ENCODE results near the gene SLC16A4. TPM values are rescaled to one million over a fixed set of nuclear protein-coding genes. Genes with fewer than 3 reads are reported as not detected.
"Not testable (repeated sequence)": the region's sequence is repeated elsewhere in the genome, so short reads cannot be mapped to it uniquely, and the experiment has no call there.

The SLC16A4 gene
- 17.0 and 30.9 TPM in 2 replicates for total RNA-seq (2012; rRNA removed)

DNA sequence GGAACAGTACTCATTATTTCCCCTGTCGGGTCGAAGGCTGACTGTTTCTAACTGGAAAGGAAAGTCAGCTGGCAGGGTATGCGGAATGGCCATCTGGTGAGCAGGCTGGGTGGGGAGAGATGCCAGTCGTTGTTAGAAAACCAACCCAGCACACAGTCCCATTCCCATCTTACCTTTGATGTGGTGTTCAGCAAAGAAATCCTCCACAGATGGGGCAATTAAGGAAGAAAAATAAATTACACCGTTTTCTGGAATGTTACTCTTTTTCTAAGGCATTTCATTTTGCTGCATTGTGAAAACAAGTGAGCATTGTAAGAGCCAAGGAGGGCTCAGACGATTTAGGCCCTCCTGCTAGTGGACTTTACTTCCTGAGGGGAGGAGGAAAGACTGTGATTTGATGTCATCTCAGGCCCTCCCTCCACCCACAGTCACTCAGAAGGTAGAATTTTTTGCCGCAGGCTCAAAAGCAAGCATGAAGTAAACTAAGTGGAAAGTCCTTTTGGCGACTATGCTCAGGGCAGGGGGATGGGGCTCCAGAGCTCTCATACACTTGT, at the start of gene SLC16A4:
Gene SLC16A4, minus strand, starts transcription at position 335 of the 554 bp plus-strand sequence. CDS start 1,703 bp downstream, outside the sequence.
- Histone ChIP-seq H3K36me3 (ENCODE audit: insufficient read depth, low read length) (no peaks in the 10 kb centered on the region), H3K9ac (ENCODE audit: low read depth, low read length) (peak within 1 kb of the TSS; percentile 37), H3K4me2 (ENCODE audit: low read length) (peak within 1 kb of the TSS; percentile 67), H3K9me3 (replicated peaks; ENCODE audit: low read length) (no peaks in the 10 kb centered on the region), H3K4me1 (ENCODE audit: control insufficient read depth, insufficient read depth, low read length) (peaks cover 37% of the 10 kb centered on the region), H3K4me3 (ENCODE audit: low read length) (peak within 1 kb of the TSS; percentile 41), H3K27me3 (ENCODE audit: control insufficient read depth, insufficient read depth, low read length) (no peaks in the 10 kb centered on the region)

DNA sequence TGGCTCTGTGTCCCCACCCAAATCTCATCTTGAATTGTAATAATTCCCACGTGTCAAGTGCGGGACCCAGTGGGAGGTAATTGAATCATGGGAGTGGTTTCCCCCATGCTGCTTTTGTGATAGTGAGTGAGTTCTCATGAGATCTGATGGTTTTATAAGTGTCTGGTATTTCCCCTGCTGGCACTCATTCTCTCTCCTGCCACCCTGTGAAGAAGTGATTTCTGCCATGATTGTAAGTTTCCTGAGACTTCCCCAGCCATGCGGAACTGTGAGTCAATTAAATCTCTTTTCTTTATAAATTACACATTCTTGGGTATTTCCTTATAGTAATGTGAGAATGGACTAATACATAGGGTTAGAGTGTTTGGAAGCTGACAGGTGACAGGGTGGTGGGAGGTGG, 49.0 kb upstream of the SLC16A4 start:
- H3K9ac ChIP-seq (ENCODE audit: low read depth, low read length); H3K36me3 ChIP-seq (ENCODE audit: insufficient read depth, low read length); H3K4me1 ChIP-seq (ENCODE audit: control insufficient read depth, insufficient read depth, low read length); H3K4me2 ChIP-seq (ENCODE audit: low read length); H3K9me3 ChIP-seq (replicated peaks; ENCODE audit: low read length); H3K4me3 ChIP-seq (ENCODE audit: low read length): not testable (repeated sequence)
- peaks cover 54% of the 10 kb centered on the region for H3K27me3 ChIP-seq (ENCODE audit: control insufficient read depth, insufficient read depth, low read length)

DNA sequence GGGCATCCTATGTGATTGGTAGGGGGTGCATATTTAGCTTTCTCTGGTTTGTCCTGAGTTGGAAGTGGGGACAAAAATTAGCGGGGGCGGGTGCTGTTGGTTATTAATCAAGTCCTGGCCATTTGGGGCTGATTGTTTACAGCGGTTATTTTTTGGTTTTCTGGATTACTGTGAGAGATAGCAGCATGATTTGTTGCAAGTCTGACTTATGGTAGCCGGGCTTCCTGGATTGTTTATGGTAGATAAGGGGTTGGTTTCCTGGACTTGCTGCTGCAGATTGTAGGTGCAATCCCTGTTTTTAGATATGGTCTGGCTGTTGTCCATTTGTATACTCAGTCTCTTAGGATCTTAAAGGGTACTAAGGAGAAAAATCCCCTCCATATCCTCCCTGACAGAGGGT, 48.1 kb upstream of the SLC16A4 start:
- Histone ChIP-seq H3K4me2 (ENCODE audit: low read length) (no peak overlapping the region), H3K4me1 (ENCODE audit: control insufficient read depth, insufficient read depth, low read length) (no peaks in the 10 kb centered on the region), H3K9ac (ENCODE audit: low read depth, low read length) (no peak overlapping the region), H3K9me3 (replicated peaks; ENCODE audit: low read length) (no peaks in the 10 kb centered on the region), H3K4me3 (ENCODE audit: low read length) (no peak overlapping the region), H3K27me3 (ENCODE audit: control insufficient read depth, insufficient read depth, low read length) (peaks cover 58% of the 10 kb centered on the region), H3K36me3 (ENCODE audit: insufficient read depth, low read length) (no peaks in the 10 kb centered on the region)

DNA sequence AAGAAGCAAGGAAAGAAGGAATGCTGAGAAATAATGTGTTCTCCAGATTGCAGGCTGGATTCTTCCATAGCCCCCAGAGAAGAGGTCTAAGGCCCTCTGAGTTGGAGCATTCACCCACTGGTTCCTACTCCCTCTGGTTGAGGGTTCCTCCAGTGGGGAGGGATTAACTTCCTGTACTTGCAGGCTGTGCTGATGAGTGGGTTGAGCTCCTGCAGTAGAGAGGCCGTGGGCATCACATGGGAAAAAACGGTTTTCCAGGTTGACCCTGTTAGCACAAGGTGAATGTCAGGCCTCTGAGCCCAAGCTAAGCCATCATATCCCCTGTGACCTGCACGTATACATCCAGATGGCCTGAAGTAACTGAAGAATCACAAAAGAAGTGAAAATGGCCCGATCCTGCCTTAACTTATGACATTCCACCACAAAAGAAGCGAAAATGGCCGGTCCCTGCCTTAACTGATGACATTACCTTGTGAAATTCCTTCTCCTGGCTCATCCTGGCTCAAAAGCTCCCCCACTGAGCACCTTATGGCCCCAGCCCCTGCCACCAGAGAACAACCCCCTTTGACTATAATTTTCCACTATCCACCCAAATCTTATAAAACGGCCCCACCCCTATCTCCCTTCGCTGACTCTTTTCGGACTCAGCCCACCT, 46.9 kb upstream of the SLC16A4 start:
- H3K4me3 ChIP-seq (ENCODE audit: low read length); H3K9ac ChIP-seq (ENCODE audit: low read depth, low read length); H3K36me3 ChIP-seq (ENCODE audit: insufficient read depth, low read length); H3K9me3 ChIP-seq (replicated peaks; ENCODE audit: low read length); H3K4me2 ChIP-seq (ENCODE audit: low read length); H3K4me1 ChIP-seq (ENCODE audit: control insufficient read depth, insufficient read depth, low read length): not testable (repeated sequence)
- peaks cover 66% of the 10 kb centered on the region for H3K27me3 ChIP-seq (ENCODE audit: control insufficient read depth, insufficient read depth, low read length)

DNA sequence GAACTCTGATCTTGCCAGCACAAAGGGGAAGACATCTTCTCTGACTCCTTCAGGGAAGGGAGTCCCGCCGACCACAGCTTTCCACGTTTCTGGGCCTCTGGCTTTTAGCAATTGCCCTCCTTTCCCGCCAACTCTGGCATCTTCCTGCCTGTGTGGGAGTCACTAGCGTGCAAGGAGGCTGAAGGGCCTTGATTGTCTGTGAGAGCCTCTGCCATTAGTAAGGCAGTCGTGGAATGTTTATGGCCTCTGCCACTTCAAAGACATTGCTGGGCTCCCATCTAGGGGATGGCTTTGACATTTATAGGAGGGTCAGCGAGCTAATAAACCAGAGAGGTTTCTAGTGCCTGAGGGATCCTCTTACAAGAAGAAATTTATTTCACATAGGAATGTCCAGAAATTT, 45.8 kb upstream of the SLC16A4 start:
- Histone ChIP-seq H3K4me2 (ENCODE audit: low read length) (no peak overlapping the region), H3K27me3 (ENCODE audit: control insufficient read depth, insufficient read depth, low read length) (peaks cover 61% of the 10 kb centered on the region), H3K4me1 (ENCODE audit: control insufficient read depth, insufficient read depth, low read length) (no peaks in the 10 kb centered on the region), H3K4me3 (ENCODE audit: low read length) (no peak overlapping the region), H3K9me3 (replicated peaks; ENCODE audit: low read length) (no peaks in the 10 kb centered on the region), H3K36me3 (ENCODE audit: insufficient read depth, low read length) (no peaks in the 10 kb centered on the region), H3K9ac (ENCODE audit: low read depth, low read length) (no peak overlapping the region)

DNA sequence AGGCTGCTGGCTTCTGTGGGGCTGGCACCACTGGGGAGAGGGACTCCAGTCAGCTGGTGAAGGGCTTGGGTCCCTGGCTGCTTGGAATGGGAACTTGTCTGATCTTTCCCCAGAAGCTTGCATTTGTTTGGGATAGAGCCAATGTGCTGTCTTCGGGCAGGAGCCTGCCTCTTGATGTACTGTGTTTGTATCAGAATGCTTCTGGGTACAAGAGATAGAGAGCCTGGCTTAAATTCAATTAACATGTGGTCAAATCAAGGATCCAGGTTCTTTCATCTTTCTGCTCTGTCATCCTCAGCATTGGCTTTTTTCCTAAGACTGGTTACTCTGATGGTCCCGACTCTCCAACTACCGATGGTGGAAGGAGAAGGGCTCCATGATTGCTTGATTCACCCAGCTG, 44.1 kb upstream of the SLC16A4 start:
- Histone ChIP-seq H3K9me3 (replicated peaks; ENCODE audit: low read length) (no peaks in the 10 kb centered on the region), H3K27me3 (ENCODE audit: control insufficient read depth, insufficient read depth, low read length) (peaks cover 78% of the 10 kb centered on the region), H3K4me1 (ENCODE audit: control insufficient read depth, insufficient read depth, low read length) (no peaks in the 10 kb centered on the region), H3K36me3 (ENCODE audit: insufficient read depth, low read length) (no peaks in the 10 kb centered on the region), H3K4me2 (ENCODE audit: low read length) (no peak overlapping the region), H3K4me3 (ENCODE audit: low read length) (no peak overlapping the region), H3K9ac (ENCODE audit: low read depth, low read length) (no peak overlapping the region)

DNA sequence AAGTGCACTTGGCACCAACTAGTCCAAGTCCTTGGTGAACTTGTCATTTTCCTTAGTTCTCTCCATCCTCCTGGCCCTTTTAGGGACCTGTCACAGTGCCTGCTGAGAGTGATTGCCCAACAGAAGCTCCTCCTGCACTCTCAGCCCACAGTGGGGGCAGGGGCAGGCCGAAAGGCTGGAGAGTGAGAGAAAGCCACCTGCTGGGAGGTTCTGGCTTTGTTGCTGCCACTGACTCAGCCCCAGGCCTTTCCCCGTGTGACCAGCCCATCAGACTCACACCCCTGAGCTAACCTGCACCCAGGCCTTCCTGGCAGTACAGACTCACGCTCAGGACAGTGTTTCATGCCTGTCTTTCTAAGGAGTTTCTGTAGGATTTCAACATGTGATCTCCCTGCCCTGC, 43.0 kb upstream of the SLC16A4 start:
- Histone ChIP-seq H3K4me1 (ENCODE audit: control insufficient read depth, insufficient read depth, low read length) (no peaks in the 10 kb centered on the region), H3K36me3 (ENCODE audit: insufficient read depth, low read length) (no peaks in the 10 kb centered on the region), H3K27me3 (ENCODE audit: control insufficient read depth, insufficient read depth, low read length) (peaks cover 77% of the 10 kb centered on the region), H3K4me2 (ENCODE audit: low read length) (no peak overlapping the region), H3K9ac (ENCODE audit: low read depth, low read length) (no peak overlapping the region), H3K4me3 (ENCODE audit: low read length) (no peak overlapping the region), H3K9me3 (replicated peaks; ENCODE audit: low read length) (no peaks in the 10 kb centered on the region)

DNA sequence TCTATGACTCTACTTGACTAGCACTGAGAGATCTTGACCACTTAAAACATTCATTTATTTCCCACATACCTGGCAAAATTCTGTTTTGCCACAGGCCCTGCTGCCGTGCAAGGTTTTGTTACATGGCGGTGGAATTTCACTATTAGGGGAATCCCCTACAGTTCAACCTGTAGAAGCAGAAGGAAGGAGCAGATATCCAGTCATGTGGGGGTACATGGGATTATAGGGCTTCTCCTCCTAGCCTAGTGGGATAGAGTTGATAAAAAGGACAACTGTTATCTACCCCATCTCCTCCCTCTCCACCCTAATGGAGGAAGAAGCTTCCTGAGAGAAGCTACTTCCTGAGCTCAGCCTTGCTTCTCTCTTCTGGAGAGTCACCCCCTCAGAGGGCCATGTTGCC, 42.4 kb upstream of the SLC16A4 start:
- H3K27me3 ChIP-seq (ENCODE audit: control insufficient read depth, insufficient read depth, low read length), result peaks cover 74% of the 10 kb centered on the region
- no peaks in the 10 kb centered on the region for H3K9me3 ChIP-seq (replicated peaks; ENCODE audit: low read length)
- H3K4me2 ChIP-seq (ENCODE audit: low read length), result no peak overlapping the region
- H3K4me3 ChIP-seq (ENCODE audit: low read length), result no peak overlapping the region
- H3K9ac ChIP-seq (ENCODE audit: low read depth, low read length), result no peak overlapping the region
- H3K4me1 ChIP-seq (ENCODE audit: control insufficient read depth, insufficient read depth, low read length), result no peaks in the 10 kb centered on the region
- H3K36me3 ChIP-seq (ENCODE audit: insufficient read depth, low read length), result no peaks in the 10 kb centered on the region

DNA sequence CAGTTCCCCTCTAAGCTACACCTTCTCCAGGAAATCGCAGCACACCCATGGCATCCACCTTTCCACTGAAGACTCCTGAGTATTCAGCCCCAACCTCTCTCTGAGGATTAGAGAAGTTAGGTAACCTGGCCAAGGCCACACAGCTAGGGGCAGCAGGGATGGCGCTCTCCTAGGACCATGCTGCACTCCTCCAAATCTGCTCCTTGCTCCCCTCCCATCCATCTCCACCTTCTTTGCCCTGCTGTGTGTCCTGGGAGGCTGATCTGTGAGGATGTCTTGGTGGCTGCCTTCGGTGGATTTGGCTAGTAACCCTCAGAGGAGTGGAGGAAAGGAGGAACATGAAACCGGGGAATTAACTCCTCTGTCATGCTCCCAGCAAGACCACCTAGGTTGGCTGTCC, 40.1 kb upstream of the SLC16A4 start:
- H3K4me1 ChIP-seq (ENCODE audit: control insufficient read depth, insufficient read depth, low read length), result peaks cover under 1% of the 10 kb centered on the region
- no peaks in the 10 kb centered on the region for H3K36me3 ChIP-seq (ENCODE audit: insufficient read depth, low read length)
- H3K4me2 ChIP-seq (ENCODE audit: low read length), result no peak overlapping the region
- H3K9ac ChIP-seq (ENCODE audit: low read depth, low read length), result no peak overlapping the region
- no peak overlapping the region for H3K4me3 ChIP-seq (ENCODE audit: low read length)
- no peaks in the 10 kb centered on the region for H3K9me3 ChIP-seq (replicated peaks; ENCODE audit: low read length)
- peaks cover 74% of the 10 kb centered on the region for H3K27me3 ChIP-seq (ENCODE audit: control insufficient read depth, insufficient read depth, low read length)

DNA sequence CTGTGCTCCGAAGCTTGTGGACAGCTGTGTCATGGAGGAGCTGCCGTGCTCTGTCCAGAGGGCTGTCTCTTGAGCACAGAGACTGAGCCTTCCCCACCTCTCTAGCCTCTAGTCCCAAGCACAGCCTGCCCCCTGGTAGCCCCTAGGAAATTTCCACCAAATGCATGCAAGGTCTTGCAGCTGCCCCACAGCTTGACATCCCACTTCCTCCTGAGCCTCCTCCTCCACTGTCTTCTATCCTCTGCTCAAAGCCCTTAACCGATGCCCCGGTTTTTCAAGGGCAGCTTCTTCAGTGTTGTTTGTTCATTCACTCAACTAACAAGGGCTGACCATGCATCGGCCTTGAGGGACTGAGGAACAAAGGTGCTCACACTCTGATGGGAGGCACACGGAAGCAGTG, 39.5 kb upstream of the SLC16A4 start:
- Histone ChIP-seq H3K9me3 (replicated peaks; ENCODE audit: low read length) (no peaks in the 10 kb centered on the region), H3K4me2 (ENCODE audit: low read length) (no peak overlapping the region), H3K4me3 (ENCODE audit: low read length) (no peak overlapping the region), H3K27me3 (ENCODE audit: control insufficient read depth, insufficient read depth, low read length) (peaks cover 74% of the 10 kb centered on the region), H3K4me1 (ENCODE audit: control insufficient read depth, insufficient read depth, low read length) (peaks cover 2% of the 10 kb centered on the region), H3K9ac (ENCODE audit: low read depth, low read length) (no peak overlapping the region), H3K36me3 (ENCODE audit: insufficient read depth, low read length) (no peaks in the 10 kb centered on the region)

DNA sequence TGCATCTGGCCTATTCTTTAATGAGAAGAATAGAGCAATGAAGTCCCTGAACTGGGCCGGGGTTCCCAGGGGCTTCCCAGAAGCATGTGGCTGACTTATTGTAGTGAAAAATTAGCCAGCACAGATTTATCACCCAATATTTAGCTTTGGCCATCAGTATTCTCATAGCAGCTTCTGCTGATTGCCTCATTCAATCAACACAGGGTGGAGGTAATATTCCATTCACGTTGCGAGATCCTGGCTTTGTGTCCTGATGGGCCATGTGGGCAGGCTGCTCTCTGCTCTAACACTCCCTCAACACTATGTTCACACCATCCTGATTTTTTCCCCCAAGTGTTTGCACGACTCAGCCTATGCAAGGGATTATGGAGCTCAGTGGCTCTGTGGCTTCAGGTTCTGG, 38.1 kb upstream of the SLC16A4 start:
- H3K9me3 ChIP-seq (replicated peaks; ENCODE audit: low read length), result no peaks in the 10 kb centered on the region
- H3K36me3 ChIP-seq (ENCODE audit: insufficient read depth, low read length), result no peaks in the 10 kb centered on the region
- H3K4me3 ChIP-seq (ENCODE audit: low read length), result no peak overlapping the region
- peaks cover 2% of the 10 kb centered on the region for H3K4me1 ChIP-seq (ENCODE audit: control insufficient read depth, insufficient read depth, low read length)
- no peak overlapping the region for H3K9ac ChIP-seq (ENCODE audit: low read depth, low read length)
- peaks cover 71% of the 10 kb centered on the region for H3K27me3 ChIP-seq (ENCODE audit: control insufficient read depth, insufficient read depth, low read length)
- H3K4me2 ChIP-seq (ENCODE audit: low read length), result no peak overlapping the region

DNA sequence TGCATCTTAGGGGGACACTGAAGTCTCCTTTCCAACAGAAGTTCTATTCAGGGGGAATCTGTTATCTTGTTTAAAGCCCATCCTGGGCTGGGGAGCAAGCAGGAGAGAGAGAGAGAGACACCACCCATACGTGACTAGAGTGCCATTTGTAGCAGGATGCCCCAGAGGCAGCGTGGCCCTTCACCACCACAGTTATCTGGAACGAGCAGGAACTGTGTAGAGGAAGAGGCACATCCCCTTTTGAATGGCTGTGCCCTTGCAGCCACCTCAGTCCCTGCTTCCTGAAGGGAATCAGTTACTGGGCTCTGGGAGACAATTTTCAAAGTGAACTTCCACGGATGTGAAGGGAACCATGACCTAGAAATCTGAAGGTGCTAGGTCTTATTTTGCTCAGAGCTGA, 36.0 kb upstream of the SLC16A4 start:
- H3K9me3 ChIP-seq (replicated peaks; ENCODE audit: low read length), result no peaks in the 10 kb centered on the region
- H3K4me1 ChIP-seq (ENCODE audit: control insufficient read depth, insufficient read depth, low read length), result peaks cover 2% of the 10 kb centered on the region
- H3K36me3 ChIP-seq (ENCODE audit: insufficient read depth, low read length), result no peaks in the 10 kb centered on the region
- peaks cover 61% of the 10 kb centered on the region for H3K27me3 ChIP-seq (ENCODE audit: control insufficient read depth, insufficient read depth, low read length)
- no peak overlapping the region for H3K4me2 ChIP-seq (ENCODE audit: low read length)
- no peak overlapping the region for H3K9ac ChIP-seq (ENCODE audit: low read depth, low read length)
- no peak overlapping the region for H3K4me3 ChIP-seq (ENCODE audit: low read length)
